ENCODE data around the gene ZNF618.
"Not testable (repeated sequence)": the region's sequence is repeated elsewhere in the genome, so short reads cannot be mapped to it uniquely, and the experiment has no call there.

ZNF618 gene

GRCh38 chr9:114080195-114080772 is 204.2 kb downstream of the ZNF618 start:
- TF ChIP-seq, protein P1, sequence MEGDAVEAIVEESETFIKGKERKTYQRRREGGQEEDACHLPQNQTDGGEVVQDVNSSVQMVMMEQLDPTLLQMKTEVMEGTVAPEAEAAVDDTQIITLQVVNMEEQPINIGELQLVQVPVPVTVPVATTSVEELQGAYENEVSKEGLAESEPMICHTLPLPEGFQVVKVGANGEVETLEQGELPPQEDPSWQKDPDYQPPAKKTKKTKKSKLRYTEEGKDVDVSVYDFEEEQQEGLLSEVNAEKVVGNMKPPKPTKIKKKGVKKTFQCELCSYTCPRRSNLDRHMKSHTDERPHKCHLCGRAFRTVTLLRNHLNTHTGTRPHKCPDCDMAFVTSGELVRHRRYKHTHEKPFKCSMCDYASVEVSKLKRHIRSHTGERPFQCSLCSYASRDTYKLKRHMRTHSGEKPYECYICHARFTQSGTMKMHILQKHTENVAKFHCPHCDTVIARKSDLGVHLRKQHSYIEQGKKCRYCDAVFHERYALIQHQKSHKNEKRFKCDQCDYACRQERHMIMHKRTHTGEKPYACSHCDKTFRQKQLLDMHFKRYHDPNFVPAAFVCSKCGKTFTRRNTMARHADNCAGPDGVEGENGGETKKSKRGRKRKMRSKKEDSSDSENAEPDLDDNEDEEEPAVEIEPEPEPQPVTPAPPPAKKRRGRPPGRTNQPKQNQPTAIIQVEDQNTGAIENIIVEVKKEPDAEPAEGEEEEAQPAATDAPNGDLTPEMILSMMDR (IDR thresholded peaks at IDR 0.05; ENCODE audit: low read depth, low read length), result no peak
- DNase-seq (ENCODE audit: extremely low read depth, low read depth), result no peak

DNA sequence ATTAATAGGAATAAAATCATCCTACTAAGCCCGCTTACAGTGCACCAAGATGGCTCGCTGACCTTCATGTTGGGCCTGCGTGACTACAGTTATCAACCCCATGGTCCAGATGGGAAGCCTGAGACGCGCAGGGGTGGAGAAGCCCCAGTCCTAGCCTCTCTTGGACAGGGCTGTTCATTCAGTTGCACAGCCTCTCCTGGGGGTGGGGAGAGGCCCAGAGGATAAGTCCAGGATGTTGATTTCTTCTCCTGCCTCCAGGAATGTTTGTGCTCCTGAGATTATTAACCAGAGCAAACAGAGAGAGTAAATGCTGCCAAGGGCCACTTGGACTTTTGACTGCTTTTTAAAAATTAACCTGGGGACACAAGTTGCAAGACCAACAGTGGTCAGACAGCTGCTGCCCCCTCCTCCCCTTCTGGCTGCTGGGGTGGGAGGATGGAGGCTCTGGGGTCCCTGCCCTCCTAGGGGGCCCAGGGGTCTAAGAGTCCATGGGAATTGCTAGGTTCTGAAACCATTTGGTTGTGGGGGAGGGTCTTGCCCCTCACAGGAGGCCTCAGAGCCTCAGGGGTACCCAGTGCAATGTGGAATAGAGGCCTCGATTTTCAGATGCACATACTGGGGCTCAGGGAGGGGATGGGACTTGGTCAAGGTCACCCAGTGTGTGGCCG is 204.8 kb downstream of the ZNF618 start:
- DNase-seq (ENCODE audit: extremely low read depth, low read depth), result no peak
- TF ChIP-seq, protein P1 (IDR thresholded peaks at IDR 0.05; ENCODE audit: low read depth, low read length), result no peak

GRCh38 chr9:114081441-114082016 is 205.4 kb downstream of the ZNF618 start:
- TF ChIP-seq, protein P1 (IDR thresholded peaks at IDR 0.05; ENCODE audit: low read depth, low read length), result no peak
- no peak for DNase-seq (ENCODE audit: extremely low read depth, low read depth)

- peak; percentile 70 for DNase-seq (ENCODE audit: extremely low read depth, low read depth)
- TF ChIP-seq, protein P1 (IDR thresholded peaks at IDR 0.05; ENCODE audit: low read depth, low read length), result peak; percentile 87
These were observed 206.1 kb downstream of the ZNF618 start for GRCh38 chr9:114082017-114082762.

DNA sequence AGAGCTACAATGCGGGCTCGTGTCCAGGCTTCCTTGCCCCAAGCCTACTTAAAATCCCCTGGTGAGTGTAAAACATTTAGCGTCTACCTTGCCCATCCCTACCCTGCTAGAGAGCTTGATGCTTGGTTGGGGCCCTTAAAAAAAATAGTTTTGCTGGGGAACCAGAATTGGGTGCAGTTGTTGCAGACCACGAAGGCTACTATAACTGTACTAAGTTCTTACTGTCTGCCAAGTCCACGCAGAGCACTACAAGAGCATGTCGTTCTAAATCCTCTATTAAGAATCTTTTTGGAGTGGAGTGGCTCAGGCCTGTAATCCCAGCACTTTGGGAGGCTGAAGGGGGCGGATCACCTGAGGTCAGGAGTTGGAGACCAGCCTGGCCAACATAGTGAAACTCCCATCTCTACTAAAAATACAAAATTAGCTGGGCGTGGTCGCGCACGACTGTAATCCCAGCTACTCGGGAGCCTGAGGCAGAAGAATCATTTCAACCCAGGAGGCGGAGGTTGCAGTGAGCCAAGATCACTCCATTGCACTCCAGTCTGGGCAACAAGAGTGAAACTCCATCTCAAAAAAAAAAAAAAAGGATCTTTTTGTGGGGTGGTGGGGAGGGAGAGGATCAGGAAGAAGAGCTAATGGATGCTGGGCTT is 206.8 kb downstream of the ZNF618 start:
- not testable (repeated sequence) for DNase-seq (ENCODE audit: extremely low read depth, low read depth)

DNA sequence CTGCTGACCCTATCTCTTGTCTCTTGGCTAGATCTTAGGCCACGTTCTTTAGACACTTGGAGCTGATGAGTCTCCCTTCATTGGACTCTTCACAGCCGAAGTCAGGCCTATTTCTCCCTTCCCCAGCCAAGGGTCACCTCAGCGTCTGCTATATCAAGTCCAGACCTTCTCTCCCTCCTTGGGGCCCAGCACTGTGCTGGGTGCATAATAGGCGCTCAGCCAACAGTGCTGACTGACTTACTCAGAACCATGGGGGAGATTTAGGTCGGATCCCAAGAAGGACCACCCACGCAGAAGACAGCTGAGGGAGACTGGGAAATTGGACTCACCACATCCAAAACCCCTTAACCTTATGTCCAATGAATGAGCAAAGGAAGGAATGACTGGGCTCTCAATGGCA is 207.6 kb downstream of the ZNF618 start:
- no peak for DNase-seq (ENCODE audit: extremely low read depth, low read depth)
- TF ChIP-seq, protein P1 (IDR thresholded peaks at IDR 0.05; ENCODE audit: low read depth, low read length), result no peak

DNA sequence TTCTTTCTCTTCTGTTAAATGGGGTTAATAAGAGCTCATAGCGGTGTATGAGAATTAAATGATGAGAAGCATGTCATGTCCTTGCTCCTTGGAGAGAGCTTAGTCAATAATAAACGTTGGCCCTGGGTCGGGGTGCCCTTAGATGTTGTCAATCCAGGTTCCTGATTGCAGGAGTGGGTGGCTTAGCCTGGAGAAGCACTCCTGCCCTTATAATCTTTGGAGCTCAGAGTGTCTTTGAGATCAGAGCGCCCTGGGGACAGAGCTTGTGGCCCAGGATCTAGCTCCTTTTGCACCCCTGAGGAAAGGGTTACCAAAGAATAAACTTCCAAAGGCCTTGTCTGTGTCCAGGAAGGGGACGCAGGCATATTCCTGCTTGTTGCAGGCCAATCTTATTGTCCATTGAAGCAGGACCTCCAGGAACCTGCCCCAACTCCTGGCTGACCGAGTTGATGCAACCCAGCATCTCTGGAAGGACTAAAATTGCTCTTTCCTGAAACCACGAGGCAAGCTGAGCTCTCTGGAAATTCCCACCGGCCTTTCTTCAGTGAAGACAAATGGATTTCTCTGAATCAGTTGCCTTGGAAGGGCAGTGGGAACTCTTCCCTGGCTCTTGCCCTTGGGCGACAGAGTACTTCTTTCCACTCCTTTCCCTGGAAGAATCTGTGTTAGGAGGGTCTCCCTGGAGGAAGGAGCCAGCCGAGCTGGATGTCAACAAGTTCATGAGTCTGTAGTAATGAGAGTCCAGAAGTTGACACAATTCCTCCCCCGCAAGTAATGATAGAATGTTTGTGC is 208.4 kb downstream of the ZNF618 start:
- TF ChIP-seq, protein P1 (IDR thresholded peaks at IDR 0.05; ENCODE audit: low read depth, low read length), result no peak
- no peak for DNase-seq (ENCODE audit: extremely low read depth, low read depth)

Data from AG09319 (cell line).